ENCODE results near the gene C3orf18.
"Not testable (repeated sequence)": the region's sequence is repeated elsewhere in the genome, so short reads cannot be mapped to it uniquely, and the experiment has no call there.

Gene C3orf18

GRCh38 chr3:50520849-50521248, 46.7 kb downstream of the C3orf18 start:
- no peak for DNase-seq (ENCODE audit: low read depth)
- TF ChIP-seq, protein P1, sequence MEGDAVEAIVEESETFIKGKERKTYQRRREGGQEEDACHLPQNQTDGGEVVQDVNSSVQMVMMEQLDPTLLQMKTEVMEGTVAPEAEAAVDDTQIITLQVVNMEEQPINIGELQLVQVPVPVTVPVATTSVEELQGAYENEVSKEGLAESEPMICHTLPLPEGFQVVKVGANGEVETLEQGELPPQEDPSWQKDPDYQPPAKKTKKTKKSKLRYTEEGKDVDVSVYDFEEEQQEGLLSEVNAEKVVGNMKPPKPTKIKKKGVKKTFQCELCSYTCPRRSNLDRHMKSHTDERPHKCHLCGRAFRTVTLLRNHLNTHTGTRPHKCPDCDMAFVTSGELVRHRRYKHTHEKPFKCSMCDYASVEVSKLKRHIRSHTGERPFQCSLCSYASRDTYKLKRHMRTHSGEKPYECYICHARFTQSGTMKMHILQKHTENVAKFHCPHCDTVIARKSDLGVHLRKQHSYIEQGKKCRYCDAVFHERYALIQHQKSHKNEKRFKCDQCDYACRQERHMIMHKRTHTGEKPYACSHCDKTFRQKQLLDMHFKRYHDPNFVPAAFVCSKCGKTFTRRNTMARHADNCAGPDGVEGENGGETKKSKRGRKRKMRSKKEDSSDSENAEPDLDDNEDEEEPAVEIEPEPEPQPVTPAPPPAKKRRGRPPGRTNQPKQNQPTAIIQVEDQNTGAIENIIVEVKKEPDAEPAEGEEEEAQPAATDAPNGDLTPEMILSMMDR (conservative IDR thresholded peaks at IDR 0.05; ENCODE audit: low read length), result no peak
- H3K4me3 ChIP-seq (ENCODE audit: low read length), result no peak overlapping the region

DNA sequence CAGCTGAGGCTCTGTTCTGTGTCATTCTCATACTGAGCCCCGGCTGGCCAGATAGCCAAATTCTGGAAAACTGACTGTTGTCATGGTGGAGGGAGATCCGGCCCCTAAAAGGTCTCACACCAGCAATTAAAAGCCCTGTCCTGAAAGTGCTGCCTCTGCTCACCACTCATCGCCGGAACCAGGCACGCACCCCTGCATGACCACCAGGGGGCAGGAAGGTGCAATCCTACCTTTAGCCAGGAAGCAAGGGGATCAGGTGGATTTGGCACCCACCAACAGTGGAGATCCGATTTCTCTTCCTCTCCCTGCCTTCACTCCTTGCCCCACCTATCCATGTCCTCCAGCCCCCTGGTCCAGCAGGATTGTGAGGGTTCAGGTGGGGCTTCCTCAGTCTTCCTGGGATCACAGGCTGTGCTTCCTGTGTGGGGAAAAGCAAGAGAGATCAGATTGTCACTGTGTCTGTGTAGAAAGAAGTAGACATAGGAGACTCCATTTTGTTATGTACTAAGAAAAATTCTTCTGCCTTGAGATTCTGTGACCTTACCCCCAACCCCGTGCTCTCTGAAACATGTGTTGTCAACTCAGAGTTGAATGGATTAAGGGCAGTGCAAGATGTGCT, 48.0 kb downstream of the C3orf18 start:
- no peak overlapping the region for H3K4me3 ChIP-seq (ENCODE audit: low read length)
- peak; percentile 25 for DNase-seq (ENCODE audit: low read depth)

GRCh38 chr3:50518436-50518835, 49.1 kb downstream of the C3orf18 start:
- TF ChIP-seq, protein P1 (conservative IDR thresholded peaks at IDR 0.05; ENCODE audit: low read length), result no peak
- no peak for DNase-seq (ENCODE audit: low read depth)
- H3K4me3 ChIP-seq (ENCODE audit: low read length), result no peak overlapping the region

More for the DNA sequence above, 48.0 kb downstream of the C3orf18 start:
- TF ChIP-seq, protein P1 (conservative IDR thresholded peaks at IDR 0.05; ENCODE audit: low read length), result peak; percentile 90

DNA sequence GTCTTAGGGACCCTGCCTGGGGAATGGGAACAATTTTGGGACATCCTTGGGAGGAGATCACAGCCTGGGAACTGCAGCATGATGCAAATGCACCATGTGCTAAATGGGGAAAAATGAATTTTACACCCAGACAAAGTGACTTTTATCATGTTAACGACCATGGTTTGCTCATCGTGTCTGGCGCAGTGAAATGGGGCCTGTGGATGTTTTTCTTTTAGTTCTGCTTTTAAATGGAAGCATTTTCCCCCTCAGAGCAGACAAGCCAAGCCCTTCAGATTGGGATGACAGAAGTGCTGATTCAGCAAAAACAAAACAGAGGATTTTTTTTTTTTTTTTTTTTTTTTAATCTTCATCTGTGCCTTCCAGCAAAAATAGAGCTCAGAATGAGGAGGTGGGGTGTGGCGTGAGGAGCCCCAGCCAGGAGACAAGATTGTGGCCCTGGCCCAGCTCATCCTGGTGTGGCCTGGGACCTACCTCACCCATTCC, 49.8 kb downstream of the C3orf18 start:
- TF ChIP-seq, protein P1 (conservative IDR thresholded peaks at IDR 0.05; ENCODE audit: low read length), result no peak
- DNase-seq (ENCODE audit: low read depth), result no peak
- H3K4me3 ChIP-seq (ENCODE audit: low read length), result no peak overlapping the region

DNA sequence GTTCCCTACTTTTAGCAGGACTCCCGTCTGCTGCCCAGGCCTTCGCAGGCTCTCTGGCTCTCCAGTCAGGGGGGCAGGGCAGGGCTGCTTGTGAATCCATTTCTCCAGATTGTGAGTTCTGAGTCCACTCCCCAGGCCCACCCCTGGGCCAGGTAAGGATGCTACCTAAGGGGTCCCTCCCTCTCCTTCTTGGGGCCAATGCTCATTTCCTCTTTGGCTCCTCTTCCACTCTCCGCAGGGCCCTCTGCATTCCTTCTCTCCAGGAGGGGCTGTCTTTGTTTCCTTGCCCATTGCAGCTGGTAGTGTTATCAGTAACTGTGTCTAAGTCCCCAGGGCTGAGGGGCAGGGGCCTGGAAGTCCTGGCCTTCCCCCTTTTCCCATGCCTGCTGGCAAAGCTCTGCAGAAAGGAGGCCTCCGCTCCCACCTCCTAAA, 51.1 kb downstream of the C3orf18 start:
- no peak overlapping the region for H3K4me3 ChIP-seq (ENCODE audit: low read length)
- TF ChIP-seq, protein P1 (conservative IDR thresholded peaks at IDR 0.05; ENCODE audit: low read length), result no peak
- no peak for DNase-seq (ENCODE audit: low read depth)

GRCh38 chr3:50515565-50516439, 51.7 kb downstream of the C3orf18 start:
- no peak overlapping the region for H3K4me3 ChIP-seq (ENCODE audit: low read length)
- TF ChIP-seq, protein P1 (conservative IDR thresholded peaks at IDR 0.05; ENCODE audit: low read length), result no peak
- no peak for DNase-seq (ENCODE audit: low read depth)

DNA sequence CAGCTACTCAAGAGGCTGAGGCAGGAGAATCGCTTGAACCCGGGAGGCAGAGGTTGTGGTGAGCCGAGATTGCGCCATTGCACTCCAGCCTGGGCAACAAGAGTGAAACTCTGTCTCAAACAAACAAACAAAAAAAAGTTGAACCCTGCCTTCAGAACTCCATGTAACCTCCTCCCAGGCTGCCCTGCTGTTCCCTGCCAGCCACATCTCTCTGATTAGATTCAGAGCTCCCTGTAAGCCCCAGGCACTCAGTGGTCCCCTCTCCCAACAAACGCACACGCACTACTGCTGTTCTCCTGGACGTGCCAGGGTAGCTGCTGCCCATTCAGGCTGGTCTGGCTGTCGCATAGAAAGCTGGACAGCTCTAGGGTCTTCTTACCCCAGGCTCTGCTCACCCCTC, 54.6 kb downstream of the C3orf18 start:
- H3K4me3 ChIP-seq (ENCODE audit: low read length); DNase-seq (ENCODE audit: low read depth): not testable (repeated sequence)

All from AG10803 (cell line).